Activated T-helper 1 cell treated with anti-CD3 and anti-CD28 coated beads, Interleukin-2, amount 50 U/mL, for 16 hours (primary cell): ENCODE data around the gene AGFG2.
"Not testable (repeated sequence)": the region's sequence is repeated elsewhere in the genome, so short reads cannot be mapped to it uniquely, and the experiment has no call there.

Experiments used
- DNase-seq, 2 donors: peaks; one replicate each; pipeline ENCODE4 v3.0.0-alpha.2; 2020; ENCODE audit warnings: low read depth in 1 of 2, low spot score in 1 of 2

The AGFG2 gene

GRCh38 chr7:100547872-100548271 is 8.9 kb downstream of the AGFG2 start:
- no peak for DNase-seq

DNA sequence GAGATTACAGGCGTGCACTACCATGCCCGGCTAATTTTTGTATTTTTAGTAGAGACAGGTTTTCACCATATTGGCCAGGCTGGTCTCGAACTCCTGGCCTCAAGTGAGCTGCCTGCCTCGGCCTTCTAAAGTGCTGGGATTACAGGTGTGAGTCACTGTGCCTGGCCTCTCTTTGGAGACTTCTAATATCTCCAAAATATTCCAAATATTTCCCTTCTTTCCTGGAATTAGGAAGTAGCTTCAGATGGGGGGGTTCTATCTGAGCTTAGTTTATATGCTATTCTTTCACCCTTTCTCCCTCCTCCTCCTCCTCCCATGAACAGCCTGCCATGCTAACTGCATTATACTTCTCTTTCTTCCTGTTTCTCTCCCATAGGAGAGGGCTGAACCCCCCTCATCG is 9.4 kb downstream of the AGFG2 start:
- DNase-seq, result not testable (repeated sequence)

DNA sequence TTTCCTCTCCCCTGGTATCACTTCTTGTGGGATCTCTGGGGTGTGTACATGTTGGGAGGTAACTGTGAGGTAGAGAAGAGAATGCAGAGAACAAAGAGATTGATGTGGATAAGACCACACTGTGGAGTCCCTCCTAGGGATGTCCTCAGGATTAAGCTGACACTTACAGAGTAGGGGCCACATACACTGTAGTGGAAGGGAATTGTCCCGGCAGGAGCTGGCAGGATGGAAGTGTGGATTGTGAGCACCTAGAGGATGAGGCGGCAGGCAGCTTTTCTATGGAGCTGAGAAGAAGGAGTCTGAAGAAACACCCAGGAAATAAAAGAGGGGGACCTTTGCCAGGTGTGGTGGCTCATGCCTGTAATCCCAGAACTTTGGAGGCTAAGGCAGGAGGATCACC is 13.5 kb downstream of the AGFG2 start:
- DNase-seq, result no peak

- DNase-seq, result no peak
Measured at GRCh38 chr7:100553032-100553431, 14.0 kb downstream of the AGFG2 start.

DNA sequence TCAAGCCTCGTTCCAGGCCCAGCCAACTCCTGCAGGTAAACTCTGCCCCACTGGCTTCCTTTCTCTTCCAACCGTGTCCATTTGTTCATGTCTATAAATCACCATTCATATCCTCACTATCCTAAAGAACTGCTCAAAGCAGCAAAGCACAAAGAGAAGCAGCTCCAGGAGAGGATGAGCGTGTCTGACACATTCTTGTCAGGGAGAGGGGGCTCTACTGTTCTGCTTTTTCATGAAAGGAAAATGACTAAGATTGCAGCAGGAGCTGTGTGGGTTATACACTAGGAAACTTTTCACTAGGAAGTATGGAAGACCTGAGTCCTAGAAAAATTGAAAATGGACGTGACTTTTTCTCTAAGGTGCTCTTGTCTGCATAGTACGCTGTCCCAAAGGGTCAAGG is 16.7 kb downstream of the AGFG2 start:
- DNase-seq, result no peak

DNA sequence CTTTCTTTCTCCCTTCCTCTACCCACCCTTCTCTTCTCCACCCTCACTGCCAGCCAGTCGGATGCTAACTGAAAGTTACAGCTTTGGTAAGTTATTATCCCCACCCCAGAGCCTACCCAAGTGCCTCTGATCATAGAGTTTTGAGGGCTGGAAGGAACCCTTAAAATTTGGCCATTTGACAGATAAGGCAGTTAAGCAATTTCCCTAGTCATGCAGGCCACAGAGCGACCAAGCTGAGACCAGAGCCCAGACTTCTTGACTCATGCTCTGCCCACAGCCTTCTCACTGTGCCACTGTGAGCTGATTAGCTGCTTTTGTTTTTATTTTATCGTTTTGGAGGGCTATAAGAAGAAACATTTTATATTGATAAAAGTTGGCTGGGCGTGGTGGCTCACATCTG is 17.5 kb downstream of the AGFG2 start:
- no peak for DNase-seq

DNA sequence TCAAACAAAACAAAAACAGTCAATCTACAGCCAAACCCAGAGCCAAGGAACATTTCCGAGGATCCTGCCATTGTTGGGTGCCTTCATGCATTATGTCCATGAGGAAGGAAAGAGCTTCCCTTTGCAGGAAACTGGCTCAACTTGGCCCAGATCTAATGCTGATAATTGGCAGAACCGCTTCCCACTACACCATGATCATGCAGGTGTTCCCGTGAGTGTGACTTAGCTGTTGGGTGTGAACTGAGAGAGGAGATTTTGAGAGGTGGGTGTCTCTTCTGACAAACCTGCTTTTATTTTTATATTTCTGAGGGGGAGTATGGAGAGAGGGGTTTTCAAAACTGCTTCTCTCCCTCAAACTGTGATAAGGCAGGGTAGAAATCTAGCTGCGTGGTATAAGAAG is 20.1 kb downstream of the AGFG2 start:
- no peak for DNase-seq

DNA sequence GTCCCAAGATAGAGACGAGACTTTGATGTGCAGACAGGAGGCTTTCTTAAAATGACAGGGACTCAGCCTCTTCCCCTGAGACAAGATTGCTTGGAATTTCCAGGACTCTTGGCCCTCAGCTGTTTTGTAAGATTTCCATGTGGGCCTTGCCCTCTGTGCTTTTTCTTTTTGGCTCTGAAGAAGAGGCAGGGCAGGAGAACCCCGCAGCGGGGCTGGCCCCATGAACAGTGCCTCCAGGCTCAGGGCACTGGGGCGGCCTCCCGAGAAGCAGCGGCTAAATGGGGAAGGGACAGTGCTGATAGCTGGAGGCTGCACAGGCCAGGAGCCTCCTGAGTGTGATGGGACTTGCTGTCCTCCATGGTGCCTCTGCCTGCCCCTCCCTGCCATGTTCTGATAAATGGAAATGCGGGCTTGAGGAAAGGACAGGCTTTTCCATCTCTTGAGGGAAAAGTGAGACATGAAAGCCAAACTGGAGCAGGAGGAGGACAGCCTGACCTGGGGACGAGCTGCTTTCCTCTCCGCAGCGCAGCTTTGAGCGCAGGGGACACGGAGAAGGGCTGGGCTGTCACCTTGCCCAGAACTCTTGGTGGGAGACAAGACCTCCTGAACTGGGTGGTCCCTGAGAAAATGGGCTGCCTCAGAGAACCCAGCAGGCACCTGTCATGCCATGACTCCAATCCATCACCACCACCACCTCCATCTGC is 22.6 kb downstream of the AGFG2 start:
- DNase-seq, result no peak

- no peak for DNase-seq
Measured at GRCh38 chr7:100562195-100563099, 23.4 kb downstream of the AGFG2 start.

DNA sequence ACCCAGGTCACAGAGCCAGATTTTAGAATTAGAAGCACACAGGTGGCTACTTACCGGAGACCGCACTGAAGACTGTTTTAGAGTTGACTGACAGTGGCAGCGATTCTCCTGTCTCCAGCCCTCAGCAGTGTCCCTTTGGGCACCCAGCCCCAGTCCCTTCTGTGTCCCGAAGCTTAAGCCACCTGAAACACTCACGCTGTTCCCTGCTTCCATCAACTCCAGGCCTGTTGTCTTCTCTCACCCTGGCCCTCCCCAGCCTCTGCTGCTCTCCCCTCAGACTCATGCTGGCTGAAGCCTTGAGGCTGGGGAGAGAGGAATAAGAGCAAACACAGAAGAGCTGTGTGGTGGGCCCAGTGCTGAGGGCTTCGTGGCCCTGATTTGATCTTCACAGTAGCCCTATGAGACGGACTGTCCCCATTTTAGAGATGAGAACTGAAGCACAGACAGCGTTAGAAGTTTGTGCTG is 24.1 kb downstream of the AGFG2 start:
- no peak for DNase-seq

- peak; percentile 68 to 84 for DNase-seq
Measured at GRCh38 chr7:100563809-100564400, 24.9 kb downstream of the AGFG2 start.

DNA sequence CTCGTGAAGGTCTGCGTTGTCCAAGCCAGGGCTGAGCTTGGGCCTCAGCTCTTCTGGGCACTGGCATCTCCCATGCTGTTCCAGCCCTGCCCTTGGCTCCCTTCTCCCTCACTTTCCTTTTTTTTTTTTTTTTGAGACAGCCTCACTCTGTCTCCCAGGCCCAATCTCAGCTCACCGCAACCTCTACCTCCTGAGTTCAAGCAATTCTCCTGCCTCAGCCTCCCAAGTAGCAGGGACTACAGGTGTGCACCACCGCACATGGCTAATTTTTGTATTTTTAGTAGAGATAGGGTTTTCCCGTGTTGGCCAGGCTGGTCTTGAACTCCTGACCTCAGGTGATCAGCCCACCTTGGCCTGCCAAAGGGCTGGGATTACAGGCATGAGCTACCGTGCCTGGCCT is 25.4 kb downstream of the AGFG2 start:
- not testable (repeated sequence) for DNase-seq

GRCh38 chr7:100565133-100565571 is 26.1 kb downstream of the AGFG2 start:
- no peak for DNase-seq

GRCh38 chr7:100566018-100566531 is 27.1 kb downstream of the AGFG2 start:
- DNase-seq, result no peak

DNA sequence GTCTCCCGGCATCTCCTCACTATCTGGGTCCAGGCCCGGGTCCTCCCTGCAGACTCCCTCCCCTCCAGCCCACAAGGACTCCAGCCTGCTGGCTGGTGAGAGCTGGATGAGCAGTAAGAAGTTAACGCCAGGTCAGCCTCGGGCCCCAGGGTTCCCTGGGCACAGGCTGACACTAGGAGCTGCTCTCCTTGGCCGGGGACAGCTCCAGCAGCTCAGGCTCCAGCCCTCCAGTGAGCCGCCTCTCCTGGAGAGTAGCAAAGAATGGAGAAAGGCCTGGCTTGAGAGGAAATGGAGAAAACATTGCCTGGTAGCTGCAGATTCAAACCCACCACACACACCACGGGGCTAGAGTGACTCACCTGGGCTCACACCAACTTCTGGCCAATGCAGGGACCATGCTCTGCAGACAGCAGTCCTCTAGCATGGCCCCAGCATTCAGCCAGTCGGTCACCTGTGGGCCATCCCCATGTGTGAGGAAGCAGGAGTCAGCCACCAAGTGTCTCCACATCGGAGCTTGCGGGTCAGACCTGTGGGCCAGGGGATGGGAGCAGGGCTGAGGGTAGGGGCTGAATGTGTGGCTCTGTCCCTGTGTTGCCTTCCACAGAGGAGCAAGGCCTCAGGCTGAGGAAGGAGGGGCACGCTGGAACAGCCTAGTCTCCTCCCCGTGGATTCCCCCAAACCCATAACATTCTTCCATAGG is 28.2 kb downstream of the AGFG2 start:
- DNase-seq, result no peak

DNA sequence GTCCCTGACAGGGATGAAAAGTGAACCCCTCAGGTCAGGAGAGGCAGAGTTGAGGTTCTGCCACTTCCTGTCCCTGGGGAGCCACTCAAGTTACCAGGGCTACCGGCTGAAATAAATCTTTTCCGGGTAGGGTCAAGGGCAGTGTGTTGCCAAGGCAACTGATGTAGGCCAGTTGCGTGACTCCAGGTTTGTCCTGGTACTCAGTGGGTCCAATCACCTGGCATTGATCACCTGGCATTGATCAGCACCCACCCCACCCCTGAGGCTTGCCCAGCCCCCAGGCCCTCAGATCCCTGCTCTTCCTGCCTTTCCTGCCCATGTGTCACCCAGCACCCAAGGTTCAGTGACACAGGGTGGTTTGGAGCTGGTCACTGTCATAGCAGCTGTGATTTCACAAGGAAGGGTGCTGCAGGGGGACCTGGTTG is 28.8 kb downstream of the AGFG2 start:
- DNase-seq, result no peak

- no peak for DNase-seq
Measured at GRCh38 chr7:100568176-100568895, 29.3 kb downstream of the AGFG2 start.

DNA sequence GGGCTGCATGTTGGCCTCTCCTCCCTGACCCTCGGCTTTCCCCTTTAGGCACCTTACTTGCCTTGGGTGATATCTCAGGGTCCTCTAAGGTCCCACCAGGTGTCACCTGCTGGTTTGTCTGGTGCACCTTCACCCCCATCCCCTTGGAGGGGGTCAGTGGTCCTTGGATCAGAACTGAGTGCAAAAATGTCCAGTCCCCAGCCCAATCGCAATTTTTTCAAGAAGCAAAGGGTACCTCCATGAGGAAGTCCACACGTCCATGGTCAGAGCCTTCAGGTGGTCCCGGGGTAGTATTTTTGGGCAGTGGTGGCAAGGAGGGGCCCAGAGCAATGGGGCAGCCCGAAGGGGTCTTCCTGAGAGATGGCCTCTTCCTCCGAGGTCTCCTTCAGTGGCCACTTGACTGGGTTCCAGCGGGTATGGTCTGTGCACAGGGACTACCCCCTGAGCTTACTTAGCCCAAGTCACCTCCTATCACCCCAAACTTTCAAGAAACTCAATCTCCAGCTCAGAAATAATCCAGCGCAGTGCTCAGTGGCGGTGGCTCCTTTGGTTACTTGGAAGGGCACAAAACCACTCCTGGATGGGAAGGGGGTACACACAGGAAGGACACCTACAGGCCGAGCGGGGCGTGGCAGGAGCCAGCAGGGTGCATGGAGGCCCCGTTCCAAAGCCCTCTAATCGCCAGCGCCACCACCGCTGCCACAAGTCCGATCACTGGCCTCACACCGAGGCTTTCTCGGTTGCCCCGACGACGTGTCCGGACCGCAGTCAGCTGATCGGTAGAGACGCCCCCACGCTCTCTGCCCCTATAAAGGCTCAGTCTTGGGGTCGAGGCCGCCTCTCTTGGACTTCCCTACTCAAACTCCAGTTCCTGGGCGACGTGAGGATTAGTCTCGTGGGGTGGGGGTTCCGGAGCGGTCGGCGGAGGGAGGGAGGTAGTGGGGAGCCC is 30.2 kb downstream of the AGFG2 start:
- DNase-seq, result peak in 1 of 2 donors; percentile 32
